HK-2 (cell line): ENCODE results near the gene IGFBPL1.
"Not testable (repeated sequence)": the region's sequence is repeated elsewhere in the genome, so short reads cannot be mapped to it uniquely, and the experiment has no call there.

Experiments used
- DNase-seq: peaks from one replicate; pipeline ENCODE4 v3.0.0-alpha.2; 2018; ENCODE audit not compliant: unreplicated experiment

Gene IGFBPL1

GRCh38 chr9:38431116-38431515 is 6.9 kb upstream of the IGFBPL1 start:
- DNase-seq = no peak

- DNase-seq = no peak
These were observed 3.8 kb upstream of the IGFBPL1 start for GRCh38 chr9:38428062-38428461.

GRCh38 chr9:38424918-38425317 is 664 bp upstream of the IGFBPL1 start:
- DNase-seq = no peak

DNA sequence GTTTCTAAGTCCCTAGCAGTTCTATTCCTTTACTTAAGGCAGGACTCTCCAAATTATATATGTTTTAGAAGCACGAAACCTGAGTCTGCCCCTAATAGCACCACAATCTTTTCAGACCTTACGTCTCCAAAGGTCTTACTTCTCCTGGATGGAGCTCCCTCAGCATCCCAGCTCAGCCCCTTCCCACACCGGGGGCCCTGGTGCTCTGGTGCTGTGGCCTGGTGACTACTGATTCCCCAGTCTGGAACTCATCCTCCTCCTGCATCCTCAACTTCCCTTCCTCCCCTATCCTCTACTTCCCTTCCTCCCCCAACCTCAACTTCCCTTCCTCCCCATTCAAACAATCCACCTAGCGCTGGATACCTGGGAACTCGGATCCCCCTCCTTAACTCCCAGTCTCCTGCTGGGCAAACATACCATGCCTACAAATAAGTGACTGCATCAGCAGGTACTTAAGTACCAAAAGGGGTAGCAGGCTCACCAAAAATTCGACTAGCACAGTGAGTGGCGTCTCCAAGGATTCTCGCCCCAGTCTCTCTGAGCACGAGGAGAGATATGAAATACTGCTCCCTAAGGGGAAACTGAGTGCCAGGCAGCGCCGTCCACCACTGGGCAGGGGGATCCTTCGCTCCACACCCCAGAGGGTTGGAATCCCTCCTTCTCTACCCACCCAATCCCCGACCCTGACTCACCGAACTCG is 831 bp downstream of the IGFBPL1 start:
- no peak for DNase-seq

DNA sequence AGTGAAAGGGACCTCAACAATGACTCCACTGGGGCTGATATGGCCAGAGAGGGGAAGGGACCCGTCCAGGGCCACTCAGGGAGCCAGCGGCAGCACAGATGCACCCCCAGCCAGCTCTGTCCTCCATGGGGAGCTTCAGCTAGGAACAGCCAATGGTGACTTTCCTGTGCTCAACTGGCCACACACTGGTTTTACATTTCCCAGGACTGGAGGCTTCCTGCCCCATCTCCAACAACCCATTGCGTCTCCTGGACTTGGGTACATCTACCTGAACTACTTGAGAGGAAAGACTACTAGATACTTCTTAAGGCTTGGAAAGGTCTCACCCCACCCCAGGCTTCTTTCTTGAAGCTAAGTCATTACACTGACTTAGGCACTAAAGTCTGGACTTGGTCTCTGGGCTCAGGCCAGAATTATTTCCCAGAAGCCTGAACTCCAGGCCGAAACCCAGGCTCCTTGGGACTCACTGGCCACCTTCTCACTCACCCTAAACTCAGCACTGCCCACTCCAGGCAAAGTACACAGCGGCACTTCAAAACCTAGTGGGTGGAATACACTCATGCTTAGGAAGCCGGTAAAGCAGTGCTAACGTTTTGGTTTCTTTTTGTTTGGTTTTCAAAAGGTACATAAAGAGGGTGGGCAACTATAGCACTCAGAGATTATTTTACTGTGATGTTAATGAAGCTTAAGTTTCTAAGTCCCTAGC is 1.5 kb downstream of the IGFBPL1 start:
- DNase-seq = no peak

DNA sequence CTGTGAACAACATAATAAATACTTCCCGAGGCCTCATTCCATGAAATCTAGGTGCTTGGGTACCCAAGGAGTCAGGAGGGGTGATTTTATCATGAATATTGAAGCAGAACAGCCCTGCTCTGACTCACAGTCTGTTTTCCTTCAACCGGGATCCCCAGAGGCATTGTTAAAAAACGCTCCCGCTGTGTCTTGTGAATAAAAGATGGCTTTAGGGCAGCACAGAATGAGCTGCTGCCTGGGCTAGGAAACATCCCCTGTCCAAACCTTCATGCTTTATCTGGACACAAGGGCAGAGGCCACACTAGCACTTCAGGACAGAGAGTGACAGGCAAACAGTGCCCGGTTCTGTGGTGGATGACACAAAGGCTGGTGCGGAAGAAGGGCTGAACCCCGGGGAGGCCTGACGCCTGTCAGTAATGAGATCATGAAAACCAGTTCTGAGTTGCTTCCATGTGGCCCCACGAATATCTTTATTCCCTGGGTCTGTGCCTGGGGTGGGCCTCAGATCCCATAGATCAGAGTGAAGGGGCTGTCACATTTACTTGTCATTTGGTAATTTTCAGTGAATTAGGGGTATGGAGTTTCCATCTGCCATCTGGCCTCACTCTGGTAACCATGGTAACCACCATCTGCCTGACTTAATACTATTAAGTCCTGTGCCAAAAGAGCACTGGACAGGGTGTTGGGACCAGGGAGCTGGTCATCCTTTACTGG is 2.6 kb downstream of the IGFBPL1 start:
- no peak for DNase-seq

DNA sequence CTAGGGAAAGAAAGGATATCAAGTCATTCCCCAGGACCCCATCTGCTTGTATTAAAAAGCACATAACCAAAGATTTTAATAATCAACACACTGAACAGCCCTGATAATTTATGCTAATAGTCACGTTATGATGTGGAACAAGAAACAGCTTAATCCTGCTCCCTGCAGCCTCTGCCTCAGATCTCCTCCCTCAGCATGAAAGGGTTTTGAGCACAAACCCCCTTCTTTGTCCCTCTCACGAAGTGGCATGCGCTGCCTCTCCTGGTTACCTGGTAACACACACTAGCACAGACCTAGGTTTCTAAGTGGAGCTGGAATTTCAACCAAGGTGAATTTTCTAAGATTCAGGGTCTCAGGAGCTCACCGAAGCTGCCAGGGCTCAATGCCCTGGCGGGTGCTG is 5.1 kb downstream of the IGFBPL1 start:
- DNase-seq = no peak

GRCh38 chr9:38418366-38418765 is 5.9 kb downstream of the IGFBPL1 start:
- no peak for DNase-seq

GRCh38 chr9:38417003-38417945 is 7.0 kb downstream of the IGFBPL1 start:
- no peak for DNase-seq

- DNase-seq = no peak
These were observed 7.8 kb downstream of the IGFBPL1 start for GRCh38 chr9:38416461-38416860.

GRCh38 chr9:38415856-38416255 is 8.4 kb downstream of the IGFBPL1 start:
- no peak for DNase-seq

DNA sequence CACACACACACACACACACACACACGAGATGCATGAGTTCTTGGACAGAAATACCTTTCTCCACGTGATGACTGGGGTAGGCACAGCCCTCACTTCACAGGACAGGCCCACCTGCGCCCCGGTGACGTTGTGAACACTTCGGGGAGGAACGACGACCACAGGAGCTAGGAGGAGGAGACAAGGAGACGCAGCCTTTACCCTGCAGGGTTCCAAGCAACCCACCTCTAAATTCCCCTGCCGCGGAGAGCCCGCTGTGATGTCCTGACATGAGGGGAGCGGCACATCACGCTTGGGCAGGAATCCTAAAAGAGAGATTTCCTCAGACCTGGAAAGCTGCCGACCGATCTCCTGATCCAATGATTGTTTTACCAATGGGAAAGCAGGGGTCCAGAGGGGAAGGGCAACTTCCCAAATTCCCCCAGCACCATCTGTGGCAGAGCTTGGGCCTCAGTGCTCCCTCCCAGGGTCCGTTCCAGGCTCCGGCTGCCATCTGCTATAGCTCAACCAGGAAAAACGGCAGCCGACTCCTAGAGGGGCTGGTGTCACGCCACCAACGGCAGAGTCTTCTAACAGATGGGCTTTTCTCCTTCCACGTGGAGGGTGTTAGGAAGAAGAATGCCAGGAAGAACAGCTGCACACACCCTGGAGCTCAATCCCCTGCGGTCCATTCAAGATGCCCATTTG is 10.1 kb downstream of the IGFBPL1 start:
- DNase-seq = no peak

- no peak for DNase-seq
These were observed 11.0 kb downstream of the IGFBPL1 start for GRCh38 chr9:38413283-38413682.

DNA sequence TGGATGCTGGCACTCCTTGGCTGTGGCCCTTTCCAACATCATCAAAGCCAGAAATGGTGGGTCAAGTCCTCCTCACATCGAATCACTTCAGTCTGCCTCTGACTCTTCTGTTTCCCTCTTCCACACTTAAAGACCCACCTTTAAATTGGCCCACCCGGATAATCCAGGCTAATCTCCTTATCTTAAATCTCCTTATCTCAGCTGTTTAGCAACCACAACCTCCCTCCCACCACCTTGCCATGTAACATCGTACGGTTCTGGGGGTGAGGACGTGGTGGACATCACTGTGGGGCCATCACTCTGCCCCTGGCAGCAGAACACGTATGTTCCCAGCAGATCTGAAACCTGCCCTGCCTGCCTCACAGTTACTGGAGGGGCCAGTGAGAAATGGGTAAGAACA is 11.5 kb downstream of the IGFBPL1 start:
- DNase-seq = no peak

- DNase-seq = no peak
These were observed 15.5 kb downstream of the IGFBPL1 start for GRCh38 chr9:38408719-38409118.

DNA sequence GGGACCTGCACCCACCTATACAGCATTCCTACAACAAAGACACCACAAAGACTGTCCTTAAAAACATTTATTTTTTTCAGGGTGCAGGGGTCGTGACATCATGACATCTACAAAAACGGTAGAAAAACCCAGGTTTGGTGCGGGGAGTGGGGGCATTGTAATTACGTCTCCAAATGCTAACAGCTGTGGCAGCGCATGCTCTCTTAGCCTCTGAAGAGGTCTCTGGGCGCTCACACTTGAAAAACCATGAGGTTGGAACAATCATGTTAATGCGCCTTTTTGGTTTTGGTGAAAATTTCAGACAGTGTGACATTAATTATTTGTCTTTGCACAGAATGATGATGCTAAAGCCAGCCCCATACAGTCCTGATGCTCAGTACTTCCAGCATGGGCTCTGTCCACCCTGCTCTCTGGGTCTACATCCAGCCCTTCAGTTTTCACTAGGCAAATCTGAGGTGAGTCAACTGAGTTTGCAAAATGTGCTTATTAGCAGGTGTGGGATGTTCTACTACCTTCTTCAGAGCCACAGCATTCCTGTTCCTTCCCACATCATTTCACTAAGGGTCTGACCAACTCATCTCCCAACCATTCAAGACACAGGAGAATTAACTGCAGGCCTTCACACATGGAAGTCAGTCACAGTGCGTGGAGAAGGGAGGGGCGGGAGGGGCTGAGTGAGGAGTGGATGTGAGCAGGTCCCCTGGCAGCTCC is 17.6 kb downstream of the IGFBPL1 start:
- DNase-seq = no peak

GRCh38 chr9:38405785-38406184 is 18.5 kb downstream of the IGFBPL1 start:
- DNase-seq = no peak

DNA sequence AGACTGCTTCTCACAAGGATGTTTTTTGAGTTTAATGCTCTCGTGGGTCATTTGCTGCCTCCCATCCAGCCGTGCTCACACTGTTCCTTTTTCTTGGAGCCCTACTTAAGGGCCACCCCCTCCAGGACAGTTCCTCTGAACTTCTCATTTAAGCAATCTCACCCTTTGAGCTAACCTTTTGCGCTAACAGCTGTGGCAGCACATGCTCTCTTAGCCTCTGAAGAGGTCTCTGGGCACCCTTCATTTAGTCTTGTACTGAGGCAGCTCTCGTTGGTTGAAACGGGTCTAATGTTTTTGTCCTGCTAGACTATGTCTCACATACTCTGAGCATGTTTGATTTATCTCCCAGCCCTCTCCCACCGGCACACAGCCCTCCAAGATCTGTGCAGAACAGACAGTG is 19.9 kb downstream of the IGFBPL1 start:
- DNase-seq = no peak

GRCh38 chr9:38401994-38402393 is 22.3 kb downstream of the IGFBPL1 start:
- DNase-seq = no peak

DNA sequence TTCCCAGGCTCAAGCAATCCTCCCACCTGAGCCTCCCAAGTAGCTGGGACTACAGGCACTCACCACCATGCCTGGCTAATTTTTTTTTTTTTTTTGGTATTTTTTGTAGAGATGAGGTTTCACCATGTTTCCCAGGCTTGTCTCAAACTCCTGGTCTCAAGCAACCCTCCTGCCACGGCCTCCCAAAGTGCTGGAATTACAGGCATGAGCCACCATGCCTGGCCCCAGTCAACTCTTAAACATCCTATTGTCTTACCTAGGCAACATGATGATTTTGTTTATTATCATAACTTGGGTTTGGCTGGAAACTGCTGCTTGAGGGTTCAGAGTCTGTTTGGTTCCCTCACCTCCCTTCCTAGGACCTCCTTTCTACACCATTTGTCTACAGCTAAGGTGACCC is 25.1 kb downstream of the IGFBPL1 start:
- not testable (repeated sequence) for DNase-seq

- DNase-seq = no peak
These were observed 27.9 kb downstream of the IGFBPL1 start for GRCh38 chr9:38396371-38396671.
